Stimulated activated CD4-positive, alpha-beta T cell treated with anti-CD3 and anti-CD28 coated beads, Interleukin-12 subunit alpha, Interleukin-12 subunit beta, amount 100 ng/mL, for 4 hours (primary cell): ENCODE results near the gene APOL4.
A peak's percentile ranks its signal among the peaks of the same experiment; 100 is the strongest.
"Not testable (repeated sequence)": the region's sequence is repeated elsewhere in the genome, so short reads cannot be mapped to it uniquely, and the experiment has no call there.

Source experiments
- DNase-seq: peaks from one replicate; pipeline ENCODE4 v3.0.0-alpha.2; 2020

APOL4 gene, protein sequence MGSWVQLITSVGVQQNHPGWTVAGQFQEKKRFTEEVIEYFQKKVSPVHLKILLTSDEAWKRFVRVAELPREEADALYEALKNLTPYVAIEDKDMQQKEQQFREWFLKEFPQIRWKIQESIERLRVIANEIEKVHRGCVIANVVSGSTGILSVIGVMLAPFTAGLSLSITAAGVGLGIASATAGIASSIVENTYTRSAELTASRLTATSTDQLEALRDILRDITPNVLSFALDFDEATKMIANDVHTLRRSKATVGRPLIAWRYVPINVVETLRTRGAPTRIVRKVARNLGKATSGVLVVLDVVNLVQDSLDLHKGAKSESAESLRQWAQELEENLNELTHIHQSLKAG

GRCh38 chr22:36201630-36202319 is at the start of gene APOL4:
Gene APOL4 (minus strand): TSS chr22:36201809. CDS start chr22:36201734, 75 bp downstream.
- DNase-seq: no peak

DNA sequence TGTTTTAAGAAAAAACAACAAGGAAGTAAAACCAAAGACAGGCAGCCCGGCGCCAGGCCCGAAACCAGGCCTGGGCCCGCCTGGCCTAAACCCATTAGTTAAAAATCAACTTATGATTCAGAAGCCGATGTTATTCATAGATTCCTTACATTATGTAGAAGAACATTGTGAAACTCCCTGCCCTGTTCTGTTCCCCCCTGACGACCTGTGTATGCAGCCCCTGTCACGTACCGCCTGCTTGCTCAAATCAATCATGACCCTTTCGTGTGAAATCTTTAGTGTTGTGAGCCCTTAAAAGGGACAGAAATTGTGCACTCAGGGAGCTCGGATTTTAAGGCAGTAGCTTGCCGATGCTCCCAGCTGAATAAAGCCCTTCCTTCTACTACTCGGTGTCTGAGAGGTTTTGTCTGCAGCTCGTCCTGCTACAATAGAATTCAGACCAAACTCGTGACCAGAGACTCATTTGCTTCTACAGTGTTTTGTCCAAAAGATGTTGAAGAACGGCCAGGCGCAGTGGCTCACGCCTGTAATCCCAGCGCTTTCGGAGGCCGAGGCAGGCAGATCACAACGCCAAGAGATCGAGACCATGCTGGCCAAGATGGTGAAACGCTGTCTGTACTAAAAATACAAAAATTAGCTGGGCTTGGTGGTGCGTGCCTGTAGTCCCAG is 48.8 kb upstream of the APOL4 start:
- not testable (repeated sequence) for DNase-seq

DNA sequence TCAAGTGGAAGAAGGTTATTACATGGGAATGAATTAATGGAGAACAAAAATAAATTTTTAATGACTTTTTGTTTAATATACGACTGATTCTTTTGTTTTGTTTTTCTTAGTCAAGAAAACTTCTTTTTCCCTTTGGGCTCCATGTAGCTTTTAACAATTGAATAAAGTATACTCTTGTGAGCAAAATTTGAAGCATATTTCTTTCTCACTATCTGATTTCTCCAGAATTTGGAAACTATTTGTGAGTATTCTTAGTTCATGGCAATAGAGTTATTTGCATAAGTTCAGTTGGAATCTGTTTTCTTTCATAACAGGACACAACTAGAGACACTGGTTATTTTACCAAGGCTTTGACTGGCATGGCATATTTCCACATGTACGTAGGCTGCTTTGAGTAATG is 47.6 kb upstream of the APOL4 start:
- no peak for DNase-seq

DNA sequence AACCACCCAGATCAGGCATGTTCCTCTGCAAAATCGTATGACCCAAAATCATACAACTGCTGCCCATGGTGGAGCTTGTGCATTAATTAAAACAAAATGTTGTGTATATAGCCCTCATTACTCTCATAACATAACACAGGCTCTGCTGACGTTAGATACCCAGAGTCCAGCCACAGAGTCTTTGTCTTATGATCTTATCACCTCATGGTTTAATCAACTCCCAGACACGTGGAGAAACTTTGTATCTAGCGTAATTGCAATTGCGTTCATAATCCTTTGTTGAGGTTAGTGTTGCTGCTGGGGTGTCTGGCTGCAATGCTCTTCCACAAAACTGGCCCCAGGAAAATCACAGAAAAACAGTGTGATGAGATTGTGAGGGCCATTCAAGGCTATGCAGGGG is 46.3 kb upstream of the APOL4 start:
- DNase-seq: no peak

DNA sequence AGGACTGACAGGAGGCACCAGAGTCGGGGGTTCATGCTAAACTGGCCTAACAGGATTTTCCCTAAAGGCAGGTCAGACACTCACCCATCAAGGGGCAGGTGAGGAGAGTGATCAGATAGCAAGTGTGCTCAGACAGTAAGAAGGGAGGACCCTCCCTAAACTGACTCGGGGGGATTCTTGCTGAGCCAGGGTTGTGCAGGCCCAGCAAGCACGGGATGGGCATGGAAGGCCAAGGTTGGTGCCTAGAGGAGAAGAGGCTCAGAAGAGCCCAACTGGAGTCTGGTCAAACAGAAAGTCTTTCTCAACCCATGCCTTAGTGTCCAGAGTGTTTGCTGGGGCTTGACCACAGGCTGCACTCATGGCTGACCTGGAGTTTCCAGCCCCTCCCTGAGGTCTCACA is 45.1 kb upstream of the APOL4 start:
- DNase-seq: no peak

DNA sequence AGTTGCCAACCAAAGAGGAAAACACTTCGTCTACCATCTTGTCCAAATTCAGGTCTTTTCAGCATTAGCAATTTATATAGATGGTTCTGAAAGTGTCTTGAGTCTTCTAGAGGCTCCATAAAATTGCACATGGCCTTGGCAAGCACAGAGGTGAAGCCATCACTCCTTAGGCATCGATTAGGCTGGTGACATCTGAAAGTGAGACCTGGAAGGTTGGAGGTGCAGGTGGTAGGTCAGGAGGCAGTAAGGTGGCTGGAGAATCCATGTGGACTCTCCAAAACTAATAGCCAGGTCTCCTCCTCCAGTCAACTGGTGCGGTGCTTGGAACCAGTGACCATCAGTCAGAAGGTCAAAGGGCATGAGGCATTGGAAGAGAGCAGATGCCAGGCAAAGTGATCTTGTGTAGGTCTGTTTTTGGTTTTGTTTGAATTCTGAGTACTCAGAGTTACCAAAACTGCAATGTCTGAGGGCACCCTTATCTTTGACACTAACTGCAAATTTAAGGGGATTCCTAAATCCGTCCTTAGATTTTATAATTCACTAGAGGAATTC is 44.3 kb upstream of the APOL4 start:
- no peak for DNase-seq

GRCh38 chr22:36244522-36245391 is 43.1 kb upstream of the APOL4 start:
- DNase-seq: no peak

DNA sequence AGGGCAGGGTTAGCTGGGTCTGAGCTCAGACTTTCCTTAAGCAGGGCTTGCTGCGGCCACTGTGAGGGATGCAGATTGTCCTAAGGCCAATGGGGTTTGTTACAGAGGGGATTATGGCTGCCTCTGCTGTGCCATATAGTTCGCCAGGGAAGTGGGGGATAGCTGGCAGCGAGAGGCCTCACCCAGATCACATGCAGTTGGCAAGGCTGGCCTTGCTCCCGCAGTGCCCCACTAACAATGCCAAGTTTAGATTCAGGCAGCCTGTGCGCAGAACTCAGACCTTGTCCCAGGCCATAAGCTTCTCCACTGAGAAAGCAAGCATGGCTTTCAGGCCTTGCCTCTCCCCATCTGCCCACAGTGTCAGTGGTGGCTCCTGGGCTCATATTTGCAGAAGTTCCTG is 42.4 kb upstream of the APOL4 start:
- DNase-seq: no peak

GRCh38 chr22:36239401-36240171 is 38.0 kb upstream of the APOL4 start, which contains the start of gene APOL2:
Gene APOL2 (minus strand): TSS chr22:36239527. CDS start chr22:36233162, 6,365 bp downstream.
- peak; percentile 75 for DNase-seq

DNA sequence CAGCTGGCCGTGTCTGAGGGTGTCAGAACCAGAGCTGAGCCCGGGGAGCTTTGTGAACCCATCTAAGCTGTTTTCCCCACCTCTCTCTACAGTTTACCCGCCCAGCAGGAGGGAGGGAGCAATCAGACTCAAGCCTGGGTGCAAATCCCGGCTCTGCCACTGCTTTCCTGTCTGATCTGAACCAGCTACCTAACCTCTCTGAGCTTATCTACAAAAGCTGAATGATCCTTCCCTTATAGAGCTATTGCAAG is 37.5 kb upstream of the APOL4 start:
- DNase-seq: no peak

DNA sequence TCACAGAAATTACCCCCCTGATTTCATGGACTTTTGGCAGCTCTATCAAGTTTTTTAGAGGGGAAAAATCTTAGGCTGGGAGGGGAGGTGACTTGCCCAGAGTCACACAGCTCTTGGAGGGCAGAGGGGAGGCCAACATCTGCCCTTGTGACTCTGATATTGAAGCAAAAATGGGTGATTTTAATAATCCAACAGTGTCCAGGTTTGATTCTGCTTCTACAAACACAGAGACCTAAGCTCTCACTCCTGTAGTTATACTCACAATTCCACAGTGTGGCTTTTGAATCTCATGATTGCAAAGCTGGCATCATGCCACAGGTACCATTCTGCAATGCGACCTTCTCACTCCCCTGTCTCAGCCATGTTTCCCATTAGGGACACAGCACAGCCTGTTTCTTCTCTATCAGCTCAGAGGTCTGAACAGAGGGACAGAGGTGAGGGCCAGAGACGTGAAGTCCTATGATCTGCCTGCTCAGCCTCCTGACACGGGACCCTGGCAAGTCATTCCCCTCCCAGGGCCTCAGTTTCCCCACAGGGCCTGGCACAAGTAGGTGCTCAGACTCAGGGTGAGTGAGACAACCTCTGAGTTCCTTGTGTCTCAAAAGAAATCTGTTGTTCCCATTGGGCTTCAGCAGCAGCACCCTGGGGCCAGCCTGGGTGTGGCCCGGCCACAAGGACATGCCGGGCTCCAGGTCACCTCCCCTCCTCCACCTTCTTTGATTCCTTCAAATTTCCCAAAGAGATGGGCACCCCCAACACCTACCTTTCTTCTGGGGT is 37.0 kb upstream of the APOL4 start:
- no peak for DNase-seq

DNA sequence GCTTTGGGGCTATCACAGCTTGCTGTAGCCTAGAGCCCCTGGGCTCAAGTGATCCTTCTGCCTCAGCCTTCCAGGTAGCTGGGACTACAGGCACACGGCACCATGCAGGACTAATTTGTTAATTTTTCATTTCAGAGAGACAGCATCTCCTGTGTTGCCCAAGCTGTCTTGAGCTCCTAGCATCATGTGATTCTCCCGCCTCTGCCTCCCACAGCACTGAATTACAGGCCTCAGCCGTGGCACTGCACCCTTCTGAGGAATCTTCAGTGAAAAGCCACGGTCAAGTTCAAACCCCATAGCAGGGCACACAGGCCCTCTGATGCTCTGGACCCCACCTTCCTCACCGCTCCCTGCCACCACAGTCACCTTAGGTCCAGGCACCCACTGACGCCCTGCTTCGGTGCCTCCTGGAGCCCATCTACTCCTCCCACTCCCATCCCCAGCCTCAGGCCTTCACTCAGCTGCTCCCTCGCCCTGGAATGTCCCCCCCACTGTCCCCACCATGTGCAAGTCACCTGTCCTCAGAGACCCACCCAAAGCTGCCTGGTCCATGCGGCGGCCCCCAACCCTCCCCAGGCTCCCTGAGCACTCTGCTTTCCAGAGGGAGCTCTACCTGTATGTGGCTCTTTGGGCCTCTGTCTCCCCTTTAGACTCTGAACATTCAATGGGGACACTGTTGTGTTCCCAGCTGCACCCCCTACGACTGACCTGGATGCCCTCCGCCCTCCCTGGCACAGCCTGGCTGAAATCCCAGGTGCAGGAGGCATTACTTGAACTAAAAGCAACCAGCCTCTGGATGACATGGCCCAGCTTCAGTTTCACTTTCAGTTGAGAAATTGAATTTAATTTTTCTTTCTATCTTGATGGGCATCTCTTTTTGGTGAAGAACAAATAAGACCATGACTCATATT is 36.1 kb upstream of the APOL4 start:
- DNase-seq: no peak

DNA sequence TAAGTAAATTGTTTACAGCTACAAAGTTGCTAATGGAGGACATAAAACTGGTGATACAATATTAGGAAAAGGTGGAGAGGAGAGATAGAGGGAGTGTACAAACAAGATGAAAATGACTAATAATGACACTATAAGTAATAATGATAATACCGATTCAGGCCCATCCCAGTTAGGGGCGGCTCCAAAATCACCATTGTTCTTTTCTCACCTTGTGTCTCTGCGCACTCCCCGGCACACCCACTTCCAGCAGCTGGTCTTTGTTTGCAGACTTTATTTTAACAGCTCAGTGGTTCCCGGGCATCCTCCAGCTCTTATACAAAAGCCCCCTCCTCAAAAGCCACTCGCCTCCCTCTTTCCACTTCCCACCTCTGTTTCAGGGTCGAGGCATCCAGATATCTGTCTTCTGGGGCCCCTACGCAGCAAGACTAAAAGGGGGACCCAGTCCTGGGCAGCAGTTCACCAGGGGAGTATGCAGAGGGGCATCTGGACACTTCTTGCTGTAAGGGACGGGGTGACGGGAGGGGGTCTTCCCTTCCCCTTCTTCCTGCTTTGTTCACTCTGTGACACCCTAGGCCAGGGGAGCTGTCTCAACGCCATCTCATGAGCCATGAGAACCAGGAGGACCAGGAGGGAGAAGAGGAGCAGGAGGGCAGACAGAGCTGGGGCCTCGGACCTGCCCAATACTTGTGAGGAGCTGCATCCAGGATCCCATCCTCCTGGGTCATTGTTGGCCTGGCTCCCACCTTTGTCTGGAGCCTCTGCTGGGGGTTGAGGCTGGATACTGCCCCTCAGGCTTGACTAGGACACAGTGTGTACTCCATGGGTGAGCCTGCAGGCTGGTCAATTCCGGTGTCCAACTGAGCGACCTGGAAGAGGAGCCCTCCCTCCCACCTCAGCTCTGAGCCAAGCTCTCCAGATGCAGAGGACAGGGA is 35.0 kb upstream of the APOL4 start:
- DNase-seq: no peak

GRCh38 chr22:36235585-36235984 is 34.0 kb upstream of the APOL4 start:
- DNase-seq: no peak

DNA sequence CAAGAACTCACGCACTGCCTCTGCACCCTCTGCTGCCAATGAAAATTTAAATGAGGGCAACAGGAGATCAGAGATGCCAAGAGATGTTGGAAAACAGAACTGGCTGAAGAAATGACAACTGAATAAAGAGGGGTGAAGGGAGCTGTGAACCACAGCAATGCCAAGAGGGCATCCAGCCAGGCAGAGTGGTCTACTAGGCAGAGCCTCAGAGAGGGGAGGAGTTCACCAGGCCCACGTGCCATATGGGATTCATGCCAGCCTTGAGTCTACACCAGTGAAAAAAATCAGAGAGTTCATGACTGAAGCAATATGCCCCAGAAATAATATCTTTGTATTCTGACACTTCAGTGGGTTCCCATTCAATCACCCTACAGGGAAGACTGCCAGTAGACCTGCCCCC is 33.3 kb upstream of the APOL4 start:
- DNase-seq: no peak

- no peak for DNase-seq
These were observed 32.6 kb upstream of the APOL4 start for GRCh38 chr22:36234213-36234612.

DNA sequence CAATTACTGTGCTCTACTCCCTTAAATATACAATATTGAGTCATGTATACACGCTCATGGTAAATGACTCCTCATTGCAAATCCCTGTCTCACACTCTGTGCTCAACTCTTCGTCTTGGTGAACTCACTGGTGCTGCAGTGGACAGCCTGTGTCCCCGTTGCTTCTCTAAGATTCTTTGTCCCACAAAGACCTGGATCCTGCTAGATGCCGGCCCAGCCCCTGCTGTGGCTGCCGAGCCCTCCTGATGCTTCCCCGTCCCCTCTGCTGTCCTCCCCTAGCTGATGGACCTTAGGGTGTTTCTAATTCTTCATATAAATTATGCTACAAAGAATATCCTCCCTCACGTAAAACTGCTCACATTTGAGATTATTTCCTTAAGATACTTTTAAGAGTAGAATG is 32.2 kb upstream of the APOL4 start:
- DNase-seq: no peak

DNA sequence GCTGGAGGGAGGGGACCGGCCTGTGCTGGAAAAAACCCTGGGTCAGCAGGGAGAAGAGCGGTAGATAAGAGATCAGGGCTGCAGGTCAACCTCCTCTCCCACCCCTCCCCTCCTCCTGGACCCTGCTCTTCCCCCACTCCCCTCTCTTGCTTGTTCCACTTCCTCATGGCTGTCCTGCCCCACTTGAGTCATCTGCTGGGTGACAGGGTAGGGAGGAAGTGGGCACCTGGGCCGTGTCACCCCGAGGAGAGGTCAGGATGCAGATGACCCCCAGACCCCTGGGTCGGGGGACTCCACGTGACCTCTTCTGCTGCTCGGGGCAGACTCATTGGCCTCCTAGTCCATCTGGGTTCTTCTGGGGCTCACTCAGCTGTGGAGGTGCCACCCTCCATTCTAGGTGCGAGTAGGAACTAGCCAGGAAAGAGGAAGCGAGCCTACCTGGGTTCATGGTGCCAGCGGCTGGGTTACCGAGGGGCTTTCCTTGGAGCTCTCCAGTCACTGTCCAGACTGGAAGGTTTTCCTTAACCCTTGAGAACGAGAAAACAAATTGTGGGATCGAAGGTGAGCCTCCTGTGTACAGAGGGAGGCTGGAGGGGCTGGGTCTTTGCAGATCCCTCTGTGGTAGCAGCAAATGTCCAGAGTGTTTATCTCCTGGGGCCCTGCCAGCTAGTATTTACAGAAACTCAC is 31.2 kb upstream of the APOL4 start:
- no peak for DNase-seq
